Measurements from ENCODE around the gene ARMC2.
A peak's percentile ranks its signal among the peaks of the same experiment; 100 is the strongest.

Gene ARMC2

GRCh38 chr6:108996208-108996607 lies 148.0 kb downstream of the ARMC2 start:
- DNase-seq = no peak

GRCh38 chr6:108998485-108998884 lies 150.3 kb downstream of the ARMC2 start:
- no peak for DNase-seq

- DNase-seq = no peak
Measured at GRCh38 chr6:108999428-108999827, 151.2 kb downstream of the ARMC2 start.

- no peak for DNase-seq
Measured at GRCh38 chr6:109000289-109000688, 152.1 kb downstream of the ARMC2 start.

- no peak for DNase-seq
Measured at GRCh38 chr6:109001291-109001894, 153.2 kb downstream of the ARMC2 start.

- DNase-seq = no peak
Measured at GRCh38 chr6:109002051-109002697, 154.0 kb downstream of the ARMC2 start.

GRCh38 chr6:109002882-109003281 lies 154.7 kb downstream of the ARMC2 start:
- no peak for DNase-seq

GRCh38 chr6:109006818-109007217 lies 158.6 kb downstream of the ARMC2 start:
- no peak for DNase-seq

- DNase-seq = no peak
Measured at GRCh38 chr6:109007521-109007920, 159.3 kb downstream of the ARMC2 start.

GRCh38 chr6:109008054-109008453 lies 159.8 kb downstream of the ARMC2 start:
- no peak for DNase-seq

GRCh38 chr6:109008537-109009235 lies 160.5 kb downstream of the ARMC2 start:
- peak in 1 of 2 experiments; percentile 10 for DNase-seq

GRCh38 chr6:109009236-109009961 lies 161.2 kb downstream of the ARMC2 start:
- DNase-seq = peak; percentile 36 to 88

GRCh38 chr6:109009962-109010704 lies 161.9 kb downstream of the ARMC2 start:
- no peak for DNase-seq

- no peak for DNase-seq
Measured at GRCh38 chr6:109010705-109011102, 162.5 kb downstream of the ARMC2 start.

- no peak for DNase-seq
Measured at GRCh38 chr6:109013656-109014305, 165.6 kb downstream of the ARMC2 start.

GRCh38 chr6:109014606-109015005 lies 166.4 kb downstream of the ARMC2 start:
- DNase-seq = no peak

- DNase-seq = no peak
Measured at GRCh38 chr6:109015176-109015575, 167.0 kb downstream of the ARMC2 start.

- no peak for DNase-seq
Measured at GRCh38 chr6:109019911-109020310, 171.7 kb downstream of the ARMC2 start.

GRCh38 chr6:109021870-109022269 lies 173.6 kb downstream of the ARMC2 start:
- no peak for DNase-seq

GRCh38 chr6:109023356-109023925 lies 175.2 kb downstream of the ARMC2 start:
- DNase-seq = no peak

Data from NCI-H446 (cell line).